B cell (primary cell): ENCODE measurements around the gene IFT43.

Experiments
- CTCF ChIP-seq: fragments of 200-600 bp; IDR thresholded peaks from one replicate; pipeline ENCODE4 v1.8.0; 2022; ENCODE audit warnings: antibody characterized with exemption, mild to moderate bottlenecking
- EZH2 ChIP-seq: IDR thresholded peaks from 2 replicates; pipeline ENCODE4 v1.6.1; 2012; ENCODE audit warnings: borderline replicate concordance, low read depth, mild to moderate bottlenecking, moderate library complexity, low read length; ENCODE audit not compliant: insufficient read depth, poor library complexity, severe bottlenecking

GRCh38 chr14:76104802-76105355, 119.3 kb downstream of the IFT43 start:
- TF ChIP-seq CTCF: no peak
- TF ChIP-seq EZH2: no peak
